GM12891 (cell line): ENCODE data around the gene SLIT2.

Experiments
- POLR2A ChIP-seq: IDR thresholded peaks from 2 replicates; pipeline ENCODE4 v1.6.1; 2011; ENCODE audit warnings: low read depth, low read length, control low read depth
- POLR2AphosphoS5 ChIP-seq: IDR thresholded peaks from 2 replicates; pipeline ENCODE4 v1.6.1; 2011; ENCODE audit warnings: low read depth, low read length, control low read depth
- POU2F2 ChIP-seq: IDR thresholded peaks from 2 replicates; pipeline ENCODE4 v1.6.1; 2011; ENCODE audit warnings: low read depth, mild to moderate bottlenecking, control low read depth, low read length, moderate library complexity
- TAF1 ChIP-seq: IDR thresholded peaks from 2 replicates; pipeline ENCODE4 v1.6.1; 2011; ENCODE audit warnings: low read depth, low read length, control low read depth

DNA sequence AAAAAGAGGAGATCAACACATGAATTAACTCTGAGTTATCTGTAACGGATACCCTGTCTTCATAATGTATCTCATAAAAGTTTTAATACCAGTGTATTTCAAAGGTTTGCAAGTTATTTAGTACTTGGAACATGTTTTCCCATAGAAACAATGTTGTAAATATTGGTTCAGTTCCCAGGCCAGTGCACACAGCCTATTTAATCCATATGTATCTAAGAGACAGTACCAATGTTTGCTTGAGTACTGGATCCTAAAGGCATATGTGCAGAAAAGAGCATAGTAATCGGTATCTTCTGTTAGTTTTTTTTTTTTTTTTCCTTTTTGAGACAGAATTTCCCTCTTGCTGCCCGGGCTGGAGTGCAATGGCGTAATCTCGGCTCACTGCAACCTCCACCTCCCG is 46.1 kb downstream of the SLIT2 start:
- TF ChIP-seq POLR2AphosphoS5, result no peak
- TF ChIP-seq POU2F2, result no peak
- TF ChIP-seq POLR2A, result no peak
- TF ChIP-seq TAF1, result no peak
